Adrenal gland (tissue), 5 donors: Measurements from ENCODE around the gene USP17L30.
"Not testable (repeated sequence)": the region's sequence is repeated elsewhere in the genome, so short reads cannot be mapped to it uniquely, and the experiment has no call there.

ENCODE experiments used
- POLR2A ChIP-seq, 2 donors: fragments of 450-650 bp; IDR thresholded peaks; one replicate each; pipeline ENCODE4 v1.6.1; 2017; ENCODE audit warnings: antibody characterized with exemption in 2 of 2, mild to moderate bottlenecking in 2 of 2, moderate library complexity in 1 of 2
- TF ChIP-seq, protein P1 (sequence below), 6 experiments: fragments of 450-650 bp in 4 of 6; fragments of 200-600 bp in 2 of 6; sonication (generic) in 1 of 6; IDR thresholded peaks; 1 replicate in 5 of 6; 2 replicates in 1 of 6; pipeline versions ENCODE4 v1.5.1 to v1.8.0; 2016 to 2021; ENCODE audit warnings: antibody characterized with exemption in 6 of 6, mild to moderate bottlenecking in 2 of 6, moderate library complexity in 1 of 6
- donor health status: DM: no; HTN: no; CAD: no.

DNA sequence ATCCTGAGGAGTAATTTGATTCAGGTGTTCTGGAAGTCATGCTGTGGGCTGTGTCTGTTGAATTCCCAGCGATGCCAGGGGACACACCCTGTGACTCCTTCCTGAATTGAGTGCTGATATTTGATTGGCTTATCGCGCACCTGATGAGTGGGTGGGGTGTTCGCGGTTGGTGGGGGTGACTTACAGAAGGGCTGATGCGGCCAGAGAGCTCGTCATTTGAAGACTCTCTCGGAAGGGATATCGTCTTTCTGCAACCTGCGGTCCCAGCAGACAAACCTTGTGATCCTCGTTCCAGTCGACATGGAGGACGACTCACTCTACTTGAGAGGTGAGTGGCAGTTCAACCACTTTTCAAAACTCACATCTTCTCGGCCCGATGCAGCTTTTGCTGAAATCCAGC, 28.6 kb upstream of the USP17L30 start, which contains the start of gene USP17L26:
- TF ChIP-seq, protein P1, sequence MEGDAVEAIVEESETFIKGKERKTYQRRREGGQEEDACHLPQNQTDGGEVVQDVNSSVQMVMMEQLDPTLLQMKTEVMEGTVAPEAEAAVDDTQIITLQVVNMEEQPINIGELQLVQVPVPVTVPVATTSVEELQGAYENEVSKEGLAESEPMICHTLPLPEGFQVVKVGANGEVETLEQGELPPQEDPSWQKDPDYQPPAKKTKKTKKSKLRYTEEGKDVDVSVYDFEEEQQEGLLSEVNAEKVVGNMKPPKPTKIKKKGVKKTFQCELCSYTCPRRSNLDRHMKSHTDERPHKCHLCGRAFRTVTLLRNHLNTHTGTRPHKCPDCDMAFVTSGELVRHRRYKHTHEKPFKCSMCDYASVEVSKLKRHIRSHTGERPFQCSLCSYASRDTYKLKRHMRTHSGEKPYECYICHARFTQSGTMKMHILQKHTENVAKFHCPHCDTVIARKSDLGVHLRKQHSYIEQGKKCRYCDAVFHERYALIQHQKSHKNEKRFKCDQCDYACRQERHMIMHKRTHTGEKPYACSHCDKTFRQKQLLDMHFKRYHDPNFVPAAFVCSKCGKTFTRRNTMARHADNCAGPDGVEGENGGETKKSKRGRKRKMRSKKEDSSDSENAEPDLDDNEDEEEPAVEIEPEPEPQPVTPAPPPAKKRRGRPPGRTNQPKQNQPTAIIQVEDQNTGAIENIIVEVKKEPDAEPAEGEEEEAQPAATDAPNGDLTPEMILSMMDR (IDR thresholded peaks at IDR 0.05): not testable (repeated sequence)
- TF ChIP-seq POLR2A (IDR thresholded peaks at IDR 0.05): not testable (repeated sequence)
